HPDE6-E6E7 (cell line): ENCODE results near the gene USP2.

Source experiments
- DNase-seq: peaks from one replicate; pipeline ENCODE4 v3.0.0; 2011; ENCODE audit warnings: missing footprints; ENCODE audit errors: extremely low spot score

Gene USP2

DNA sequence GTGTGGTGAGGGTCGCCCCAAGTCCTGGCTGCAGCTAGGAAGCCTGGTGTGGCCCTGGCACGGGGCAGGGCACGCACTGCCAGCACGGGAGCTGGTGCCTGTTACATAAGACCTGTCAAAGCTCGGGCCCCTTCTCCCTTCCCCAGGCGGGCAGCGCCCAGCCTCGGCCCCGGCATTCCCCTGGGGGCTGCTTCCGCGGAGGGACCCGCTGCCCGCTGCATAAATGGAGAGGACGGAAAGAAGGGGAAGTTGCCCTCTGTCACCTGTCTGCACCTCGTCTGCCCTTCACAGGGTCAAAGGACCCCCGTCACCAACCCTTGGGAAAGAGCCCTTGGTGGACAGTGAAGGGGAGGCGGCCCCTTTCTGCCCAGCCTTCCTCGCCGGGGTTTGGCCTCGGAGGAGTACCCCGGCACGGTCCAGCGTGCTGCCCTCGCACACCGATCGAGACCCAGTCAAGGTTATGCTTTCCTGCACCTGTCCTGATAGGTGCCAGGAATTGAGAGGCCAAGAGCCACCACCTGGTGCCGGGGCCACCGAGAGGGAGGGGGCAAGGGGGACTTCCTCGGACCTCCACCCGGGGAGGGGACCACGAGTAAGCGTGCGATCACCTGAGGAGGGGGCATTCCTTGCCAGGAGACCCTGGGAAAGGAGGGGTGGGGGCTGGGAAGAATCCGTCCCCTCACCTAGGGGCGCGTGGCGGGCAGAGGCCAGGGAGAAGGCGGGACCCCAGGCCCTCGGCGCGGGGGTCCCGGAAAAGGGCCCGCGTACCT lies 18.2 kb downstream of the USP2 start:
- no peak for DNase-seq

DNA sequence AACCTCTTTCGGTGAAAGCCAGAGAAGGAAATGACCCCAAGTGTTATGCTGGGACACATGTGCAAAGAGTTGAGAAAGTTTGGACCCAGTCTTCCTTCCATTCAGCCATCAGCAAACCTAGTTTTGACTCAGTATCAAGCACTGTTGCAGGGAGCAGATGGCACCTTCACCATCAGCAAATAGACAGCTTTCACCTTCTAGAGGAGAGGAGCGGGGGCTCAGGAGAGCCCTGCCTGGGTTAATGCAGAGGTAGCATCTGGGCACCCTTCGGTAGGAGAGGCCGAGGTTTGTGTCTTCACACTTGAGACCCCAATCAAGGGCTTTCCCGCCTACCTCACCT lies 18.8 kb downstream of the USP2 start:
- no peak for DNase-seq

DNA sequence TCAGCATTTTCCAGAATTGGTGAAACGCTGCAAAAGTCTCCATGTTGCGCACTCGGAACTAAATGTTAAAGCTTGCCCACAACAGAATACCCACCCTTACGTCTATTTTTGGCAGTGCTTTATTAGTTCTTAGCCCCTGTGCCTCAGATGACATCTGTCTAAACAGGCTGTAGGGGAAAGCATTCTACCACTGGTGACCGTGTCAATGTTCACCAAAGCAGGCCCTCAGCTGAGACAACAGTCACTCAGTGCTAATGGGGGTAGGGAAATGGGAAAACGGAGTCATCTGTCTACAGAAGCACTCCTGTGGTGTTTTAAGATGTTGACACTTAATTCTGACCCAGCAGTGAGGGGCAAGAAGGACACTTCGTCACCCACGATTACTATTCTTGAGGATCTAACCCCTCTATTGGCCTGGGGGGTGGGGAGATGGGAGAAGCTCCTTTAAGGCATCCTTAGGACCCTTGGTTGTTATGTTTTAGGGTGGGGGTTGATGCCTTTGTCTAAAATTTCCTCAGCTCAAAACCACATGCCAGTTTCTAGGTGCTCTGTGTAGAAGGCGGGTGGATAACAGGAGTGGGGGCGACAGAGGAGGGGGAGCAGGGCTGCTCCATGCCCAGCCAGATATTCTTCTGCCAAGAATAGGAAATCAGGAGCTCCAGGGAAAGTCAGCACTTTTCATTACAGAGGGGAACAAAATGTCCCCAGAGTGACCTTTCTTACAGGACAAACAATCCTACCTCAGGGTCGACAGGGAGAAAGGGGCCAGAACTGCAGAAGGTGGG lies 19.4 kb downstream of the USP2 start:
- DNase-seq, result no peak

- DNase-seq, result peak; percentile 90
These were observed 20.3 kb downstream of the USP2 start for GRCh38 chr11:119361056-119361787.

- DNase-seq, result no peak
These were observed 21.9 kb downstream of the USP2 start for GRCh38 chr11:119359365-119360214.

DNA sequence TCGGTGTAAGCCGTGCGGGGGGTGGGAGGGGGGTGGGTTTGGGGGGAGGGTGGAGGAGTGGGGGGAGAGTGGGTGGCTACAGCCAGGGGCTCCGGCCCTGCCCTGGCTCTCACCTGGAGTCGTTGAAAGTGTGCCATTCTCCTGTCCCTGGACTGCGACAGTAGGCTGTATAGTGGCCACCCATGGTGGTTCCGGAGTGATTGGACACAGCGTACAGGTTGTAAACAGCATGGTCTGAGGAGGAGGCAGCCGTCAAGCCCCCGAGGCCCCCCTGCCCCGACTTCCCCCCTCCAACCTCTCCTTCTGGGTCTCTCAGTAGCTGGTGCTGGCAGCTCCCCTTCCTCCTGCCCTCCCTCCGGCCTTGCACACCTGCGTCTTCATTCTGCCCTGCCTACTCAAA lies 24.4 kb downstream of the USP2 start:
- no peak for DNase-seq

- DNase-seq, result no peak
These were observed 25.0 kb downstream of the USP2 start for GRCh38 chr11:119356349-119357031.

GRCh38 chr11:119355091-119355843 lies 26.2 kb downstream of the USP2 start:
- no peak for DNase-seq

GRCh38 chr11:119352857-119353260 lies 28.6 kb downstream of the USP2 start:
- no peak for DNase-seq

DNA sequence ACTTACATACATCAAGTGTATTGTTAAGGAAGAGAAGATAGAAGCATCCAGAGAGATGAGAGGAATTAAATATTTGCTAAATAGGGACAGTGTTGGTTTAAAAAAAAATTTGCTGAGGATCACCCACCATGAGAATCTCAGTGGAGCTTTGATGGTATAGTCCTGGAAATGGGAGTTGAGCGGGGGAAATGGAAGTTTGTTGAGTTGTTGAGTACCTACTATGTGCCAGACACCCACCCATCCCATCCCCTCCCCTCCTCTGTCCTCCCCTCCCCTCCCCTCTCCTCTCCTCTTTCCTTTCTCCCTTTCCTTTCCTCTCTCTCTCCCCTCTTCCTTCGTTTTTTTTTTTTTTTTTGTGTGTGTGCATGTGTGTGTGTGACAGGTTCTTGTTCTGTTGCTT lies 30.3 kb downstream of the USP2 start:
- DNase-seq, result no peak

DNA sequence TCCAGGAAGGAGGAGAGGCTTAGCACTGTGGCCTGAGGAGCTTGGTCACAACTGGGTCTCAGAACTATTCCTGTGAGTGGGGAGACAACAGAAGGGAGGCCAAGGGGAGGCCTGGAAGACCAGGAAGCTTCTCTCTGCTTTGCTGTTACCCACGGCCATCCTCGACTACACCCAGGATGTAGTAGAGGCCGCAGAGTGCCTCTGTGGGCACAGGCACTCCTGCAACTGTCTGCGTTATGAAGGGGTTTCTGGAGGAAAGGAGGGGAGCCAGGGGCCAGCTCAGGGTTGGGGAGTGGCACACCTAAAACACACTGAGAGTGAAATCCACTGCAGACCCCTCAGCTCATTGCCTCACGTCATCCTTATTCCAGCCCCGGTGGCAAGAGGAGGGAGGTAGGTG lies 31.2 kb downstream of the USP2 start:
- DNase-seq, result no peak

GRCh38 chr11:119347940-119348605 lies 33.4 kb downstream of the USP2 start:
- DNase-seq, result no peak

DNA sequence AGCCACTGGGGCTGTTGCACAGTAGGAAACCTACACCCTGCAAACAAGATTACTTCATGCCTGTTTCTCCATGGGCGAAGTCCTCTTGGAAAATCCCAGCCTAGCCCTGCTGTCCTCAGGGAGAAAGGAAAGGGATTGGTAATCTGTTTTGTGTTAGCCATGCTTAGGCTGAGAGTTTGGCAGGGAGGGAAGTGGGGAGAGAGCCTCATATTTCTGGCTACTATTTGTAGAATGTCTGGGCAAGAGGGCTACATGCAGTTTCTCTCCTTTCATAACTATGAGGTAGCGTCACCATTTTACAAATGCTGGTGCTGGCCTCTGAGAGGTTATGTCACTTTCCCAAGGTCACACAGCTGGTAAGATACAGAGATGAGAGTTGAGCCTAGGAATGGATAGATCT lies 34.2 kb downstream of the USP2 start:
- no peak for DNase-seq

- no peak for DNase-seq
These were observed 34.9 kb downstream of the USP2 start, which contains the start of gene MFRP for GRCh38 chr11:119346605-119347004. Gene MFRP (minus strand): TSS chr11:119346705. CDS start chr11:119346513, 192 bp downstream.

DNA sequence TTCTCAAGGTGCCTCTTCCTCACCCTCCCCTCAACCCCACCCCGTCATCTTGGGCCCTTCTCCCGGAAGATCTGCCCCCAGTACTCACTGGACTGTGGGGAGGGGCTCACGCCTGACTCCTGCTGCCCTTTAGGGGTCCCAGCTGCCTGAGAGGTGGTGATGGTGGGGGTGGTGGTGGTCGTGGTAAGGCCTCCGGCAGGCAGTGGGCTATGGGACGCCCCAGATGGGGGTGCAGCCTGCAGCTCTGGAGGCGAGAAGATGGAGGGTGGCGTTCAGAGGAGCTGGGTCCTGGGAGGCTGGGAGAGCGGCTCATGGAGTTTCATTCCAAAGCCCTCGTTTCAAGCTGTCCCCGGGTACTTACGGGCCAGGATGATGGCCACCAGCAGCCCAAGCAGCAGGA lies 35.8 kb downstream of the USP2 start:
- DNase-seq, result no peak

DNA sequence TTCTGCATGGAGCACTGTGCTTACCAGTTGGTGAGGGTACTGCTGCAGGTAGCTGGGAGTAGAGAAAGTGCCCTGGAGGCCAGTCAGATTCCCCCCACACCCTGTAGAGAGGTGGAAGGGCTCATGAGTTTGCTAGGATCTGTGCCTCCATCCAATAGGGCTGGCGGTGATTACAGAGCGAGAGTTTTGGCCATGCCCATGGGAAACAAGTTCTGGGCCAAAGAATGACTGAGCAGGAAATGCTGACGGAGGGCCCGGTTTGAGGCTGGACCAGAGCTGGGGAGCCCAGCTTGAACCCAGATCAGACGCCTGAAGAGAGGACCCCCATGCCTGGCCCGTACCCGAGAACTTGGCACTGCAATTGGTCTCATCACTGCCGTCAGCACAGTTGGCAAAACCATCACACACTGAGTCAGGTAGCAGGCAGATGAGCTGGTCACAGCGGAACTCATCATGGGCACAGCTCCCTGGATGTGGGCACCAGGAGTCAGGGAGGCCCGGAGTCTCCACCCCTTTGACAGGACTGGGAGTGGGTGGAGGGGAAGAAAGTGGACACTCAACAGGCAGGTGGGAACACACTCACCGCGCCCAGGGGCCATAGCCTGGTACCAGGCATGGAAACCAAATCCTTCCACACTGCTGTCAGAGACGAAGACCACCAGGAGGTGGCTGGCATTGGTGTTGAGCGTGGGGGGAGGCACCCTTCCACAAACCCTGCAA lies 37.0 kb downstream of the USP2 start:
- DNase-seq, result no peak

DNA sequence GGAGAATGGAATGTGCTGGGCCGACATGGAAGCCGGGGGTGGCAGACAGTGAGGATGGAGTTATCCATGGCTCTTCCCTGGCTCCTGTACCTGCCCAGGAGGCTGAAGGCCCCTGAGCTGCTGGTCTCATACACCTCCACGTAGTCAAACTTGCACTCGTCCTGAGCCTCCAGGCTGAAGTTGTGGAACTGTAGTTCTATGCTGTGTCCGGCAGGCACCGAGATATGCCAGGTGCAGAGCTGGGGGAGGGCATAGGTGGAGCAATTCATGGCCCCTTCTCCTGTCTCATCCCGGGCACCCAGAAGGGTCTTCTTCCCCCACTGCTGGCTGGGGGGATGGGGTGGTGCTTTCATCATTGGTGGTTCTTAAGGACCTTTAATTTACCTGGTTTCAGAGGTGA lies 37.8 kb downstream of the USP2 start:
- no peak for DNase-seq

DNA sequence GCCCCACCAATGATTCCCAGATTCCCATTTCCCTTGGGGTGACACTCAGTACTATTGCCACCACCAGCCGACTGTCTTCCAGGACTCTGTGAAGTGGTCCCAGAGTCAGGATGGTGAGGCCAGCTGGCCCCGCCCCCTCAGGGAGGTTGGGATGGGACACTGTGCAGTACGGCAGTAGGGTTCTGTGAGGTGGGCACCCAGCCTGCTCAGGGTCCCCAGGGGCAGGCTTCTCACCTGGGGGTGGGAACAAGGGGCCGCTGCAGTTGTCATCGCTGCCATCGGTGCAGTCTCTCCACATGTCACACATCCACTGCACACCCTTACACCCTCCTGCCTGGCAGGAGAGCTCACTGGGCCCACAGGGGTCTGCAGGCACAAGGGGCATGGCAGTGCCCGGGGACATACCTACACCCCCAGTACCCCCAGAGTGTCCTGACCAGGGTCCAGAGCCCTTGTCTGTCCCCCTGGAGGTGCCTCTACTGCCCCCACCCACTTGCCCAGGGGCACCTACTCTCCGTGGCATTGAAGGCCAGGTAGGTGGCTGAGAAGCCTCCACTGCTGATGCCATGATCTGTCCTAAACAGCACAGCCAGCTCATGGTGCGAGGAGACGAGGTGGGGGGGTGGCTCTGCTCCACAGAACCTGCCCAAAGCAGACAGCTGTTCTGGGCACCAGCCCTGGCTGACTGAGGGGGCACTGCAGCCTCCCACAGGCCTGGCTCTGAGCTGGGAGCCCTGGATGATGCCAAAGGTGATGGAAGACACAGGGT lies 38.9 kb downstream of the USP2 start:
- DNase-seq, result no peak

DNA sequence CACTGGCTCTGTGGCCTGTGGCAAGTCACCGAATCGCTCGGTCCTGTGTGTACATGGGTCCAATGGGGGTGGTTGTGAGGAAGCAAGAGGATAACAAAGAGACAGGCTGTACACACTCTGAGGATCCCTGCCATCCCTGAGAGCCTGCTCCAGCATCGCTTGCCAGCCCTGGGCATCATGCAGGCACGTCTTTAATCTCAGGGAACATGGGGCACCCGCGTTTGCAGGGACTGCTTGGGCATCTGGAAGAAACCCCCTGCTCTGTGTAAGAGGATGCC lies 39.5 kb downstream of the USP2 start:
- DNase-seq, result no peak
